ENCODE data around the gene ANXA2R. TPM values are rescaled to one million over a fixed set of nuclear protein-coding genes. Genes with fewer than 3 reads are reported as not detected.
"Not testable (repeated sequence)": the region's sequence is repeated elsewhere in the genome, so short reads cannot be mapped to it uniquely, and the experiment has no call there.

The ANXA2R gene
- total and polyA plus RNA-seq, 9 of the 15 experiments (the other 6 are each of a cell fraction or from before 2014, with no cell fraction given): 2.1 to 4.8 (median 3.4) TPM

DNA sequence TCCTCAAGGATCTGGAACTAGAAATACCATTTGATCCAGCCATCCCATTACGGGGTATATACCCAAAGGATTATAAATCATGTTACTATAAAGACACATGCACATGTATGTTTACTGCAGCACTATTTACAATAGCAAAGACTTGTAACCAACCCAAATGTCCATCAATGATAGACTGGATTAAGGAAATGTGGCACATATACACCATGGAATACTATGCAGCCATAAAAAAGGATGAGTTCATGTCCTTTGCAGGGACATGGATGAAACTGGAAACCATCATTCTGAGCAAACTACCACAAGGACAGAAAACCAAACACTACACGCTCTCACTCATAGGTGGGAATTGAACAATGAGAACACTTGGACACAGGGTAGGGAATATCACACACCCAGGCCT, 19.9 kb upstream of the ANXA2R start:
- CTCF ChIA-PET (ENCODE audit: low intra/inter-chr PET ratio); H3K4me3 ChIP-seq; H3K9me1 ChIP-seq (ENCODE audit: control insufficient read depth, insufficient read depth, low read length); H3K9ac ChIP-seq (ENCODE audit: insufficient read depth in 1 of 2, low read depth in 2 of 2, low read length in 2 of 2); BruUV-seq (replicated peaks); H4K20me1 ChIP-seq (replicated peaks; ENCODE audit: control insufficient read depth, insufficient read depth, low read length); H3K27me3 ChIP-seq (ENCODE audit: control insufficient read depth in 2 of 2, insufficient read depth in 2 of 2, low read length in 2 of 2); FAIRE-seq; H2AFZ ChIP-seq (ENCODE audit: low read depth, low read length); H3K36me3 ChIP-seq (ENCODE audit: control insufficient read depth, insufficient read depth, low read length); in situ Hi-C loops (cut with MboI); intact Hi-C loops (cut with micrococcal nuclease); H3K4me2 ChIP-seq (ENCODE audit: insufficient read depth, low read length); H3K9me3 ChIP-seq (replicated peaks; ENCODE audit: control insufficient read depth, insufficient read depth, low read depth, low read length); POLR2A ChIA-PET; DNase-seq (ENCODE audit: extremely low read depth in 1 of 4, low spot score in 3 of 4); H3K27ac ChIP-seq (ENCODE audit: extremely low read depth, low read depth, low read length); ATAC-seq: not testable (repeated sequence)
- H3K4me1 ChIP-seq (replicated peaks in 1 of 2; ENCODE audit: control insufficient read depth in 2 of 2, insufficient read depth in 2 of 2, low read length in 2 of 2): peaks cover 6 to 11% of the 10 kb centered on the region in 2 experiments; a peak in 4 of 5 replicates
- WGBS (ENCODE audit: insufficient coverage, low coverage, missing lambda C conversion rate): 87% methylated on average over 2 of the region's 2 CpGs
- TF ChIP-seq BCOR (IDR thresholded peaks at IDR 0.05) (0 out of 2 replicates have a peak, but pooled peaks have one; percentile 20), ZNF146 (CRISPR knock-in tag; IDR thresholded peaks at IDR 0.05; ENCODE audit: unreplicated experiment) (peak; percentile 57)
- H3K79me2 ChIP-seq (ENCODE audit: control insufficient read depth, insufficient read depth, low read length): peaks cover 14% of the 10 kb centered on the region

DNA sequence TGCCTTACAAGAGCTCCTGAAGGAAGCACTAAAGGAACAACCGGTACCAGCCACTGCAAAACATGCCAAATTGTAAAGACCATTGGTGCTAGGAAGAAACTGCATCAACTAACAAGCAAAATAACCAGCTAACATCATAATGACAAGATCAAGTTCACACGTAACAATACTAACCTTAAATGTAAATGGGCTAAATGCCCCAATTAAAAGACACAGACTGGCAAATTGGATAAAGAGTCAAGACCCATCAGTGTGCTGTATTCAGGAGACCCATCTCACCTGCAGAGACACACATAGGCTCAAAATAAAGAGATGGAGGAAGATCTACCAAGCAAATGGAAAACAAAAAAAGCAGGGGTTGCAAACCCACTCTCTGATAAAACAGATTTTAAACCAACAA, 15.0 kb upstream of the ANXA2R start:
- CTCF ChIA-PET (ENCODE audit: low intra/inter-chr PET ratio); ATAC-seq; H3K9ac ChIP-seq (ENCODE audit: insufficient read depth in 1 of 2, low read depth in 2 of 2, low read length in 2 of 2); H3K79me2 ChIP-seq (ENCODE audit: control insufficient read depth, insufficient read depth, low read length); H3K27me3 ChIP-seq (ENCODE audit: control insufficient read depth in 2 of 2, insufficient read depth in 2 of 2, low read length in 2 of 2); in situ Hi-C loops (cut with MboI); H3K4me3 ChIP-seq; H3K27ac ChIP-seq (ENCODE audit: extremely low read depth, low read depth, low read length); H2AFZ ChIP-seq (ENCODE audit: low read depth, low read length); H3K4me1 ChIP-seq (replicated peaks in 1 of 2; ENCODE audit: control insufficient read depth in 2 of 2, insufficient read depth in 2 of 2, low read length in 2 of 2); intact Hi-C loops (cut with micrococcal nuclease); H3K9me1 ChIP-seq (ENCODE audit: control insufficient read depth, insufficient read depth, low read length); FAIRE-seq; H3K36me3 ChIP-seq (ENCODE audit: control insufficient read depth, insufficient read depth, low read length); H3K9me3 ChIP-seq (replicated peaks; ENCODE audit: control insufficient read depth, insufficient read depth, low read depth, low read length); H4K20me1 ChIP-seq (replicated peaks; ENCODE audit: control insufficient read depth, insufficient read depth, low read length); DNase-seq (ENCODE audit: extremely low read depth in 1 of 4, low spot score in 3 of 4); BruUV-seq (replicated peaks); H3K4me2 ChIP-seq (ENCODE audit: insufficient read depth, low read length): not testable (repeated sequence)
- peak; percentile 86 for TF ChIP-seq ZNF507 (tag; conservative IDR thresholded peaks at IDR 0.05)
- POLR2A ChIA-PET: interaction anchor here (1.2 kb wide), 1 partner anchor 14 kb away, joined by 3 read pairs; no protein-coding TSS in a partner anchor
- 75% methylated on average over 2 of the region's 2 CpGs for WGBS (ENCODE audit: insufficient coverage, low coverage, missing lambda C conversion rate)

Data from K562 (cell line).